K562 (cell line): Measurements from ENCODE around the gene AFAP1.

Experiments
- BHLHE40 ChIP-seq: IDR thresholded peaks from 2 replicates; pipeline ENCODE4 v1.6.1; 2011; ENCODE audit warnings: low read length, improper control_type of control experiment
- CTCF ChIP-seq, 3 experiments: IDR thresholded peaks in 2 of 3; conservative IDR thresholded peaks in 1 of 3; 2 replicates each; pipeline ENCODE4 v1.5.1; 2011 to 2012; ENCODE audit warnings: low read length in 3 of 3, mild to moderate bottlenecking in 3 of 3, control low read depth in 2 of 3, improper control_type of control experiment in 1 of 3, inconsistent platforms in 1 of 3, low read depth in 1 of 3, mixed read lengths in 1 of 3, moderate library complexity in 1 of 3; ENCODE audit not compliant: insufficient read depth in 2 of 3
- FOSL1 ChIP-seq: fragments of 200-800 bp; sonication (Bioruptor generic); conservative IDR thresholded peaks from 2 replicates; pipeline ENCODE4 v1.6.1; 2016; ENCODE audit warnings: missing genetic modification characterization, missing compliant biosample characterization
- GABPA ChIP-seq: fragments of 200-800 bp; sonication (Bioruptor generic); conservative IDR thresholded peaks from 2 replicates; pipeline ENCODE4 v1.6.1; 2016; ENCODE audit warnings: low read depth, missing genetic modification characterization, missing compliant biosample characterization
- HDAC2 ChIP-seq: fragments of 450-650 bp; IDR thresholded peaks from 2 replicates; pipeline ENCODE4 v1.6.1; 2016; ENCODE audit warnings: mild to moderate bottlenecking
- HNRNPK ChIP-seq: fragments of 200-400 bp; formaldehyde crosslinking; IDR thresholded peaks from one replicate; pipeline ENCODE4 v1.6.1; 2018; ENCODE audit warnings: mild to moderate bottlenecking, low read depth, low read length; ENCODE audit not compliant: poor library complexity, severe bottlenecking
- KDM1A ChIP-seq, 2 experiments: fragments of 450-650 bp; IDR thresholded peaks; 2 replicates each; pipeline ENCODE4 v1.6.1; 2016; ENCODE audit warnings: mild to moderate bottlenecking in 2 of 2
- LCOR ChIP-seq: sonication (generic); formaldehyde crosslinking; IDR thresholded peaks from 2 replicates; pipeline ENCODE4 v1.8.0; 2022; ENCODE audit warnings: mild to moderate bottlenecking, missing genetic modification reagents
- MCM2 ChIP-seq: fragments of 450-650 bp; IDR thresholded peaks from 2 replicates; pipeline ENCODE4 v1.6.1; 2017; ENCODE audit warnings: low read depth, mild to moderate bottlenecking
- SNRNP70 ChIP-seq: fragments of 200-400 bp; formaldehyde crosslinking; optimal IDR thresholded peaks from 2 replicates; pipeline ENCODE3; 2017; ENCODE audit warnings: low read depth, low read length
- SOX6 ChIP-seq: fragments of 450-650 bp; IDR thresholded peaks from 2 replicates; pipeline ENCODE4 v1.6.1; 2014; ENCODE audit warnings: mild to moderate bottlenecking
- ZBTB8A ChIP-seq: fragments of 450-650 bp; IDR thresholded peaks from 2 replicates; pipeline ENCODE4 v1.6.1; 2018; ENCODE audit warnings: mild to moderate bottlenecking, moderate library complexity; ENCODE audit not compliant: partially characterized antibody
- ZNF717 ChIP-seq: fragments of 250-450 bp; sonication (Bioruptor Pico); IDR thresholded peaks from 2 replicates; pipeline ENCODE4 v1.5.0; 2021

- TF ChIP-seq FOSL1 (tag) (no peak), SNRNP70 (no peak), LCOR (CRISPR knock-in tag) (no peak), SOX6 (no peak), GABPA (tag) (no peak), ZBTB8A (no peak), HDAC2 (no peak), MCM2 (no peak), CTCF (IDR thresholded peaks at IDR 0.05 in 2 of 3, conservative IDR thresholded peaks at IDR 0.05 in 1 of 3; ENCODE audit: insufficient read depth in 2 of 3, low read depth in 1 of 3, low read length in 3 of 3) (no peak), ZNF717 (CRISPR knock-in tag) (no peak), HNRNPK (no peak), BHLHE40 (no peak), KDM1A (IDR thresholded peaks at IDR 0.05) (no peak)
These were observed 23.2 kb upstream of the AFAP1 start for GRCh38 chr4:7962609-7963508.
